IPS DF 6.9 (cell line): ENCODE measurements around the gene ZNF469.

Source experiments
- DNase-seq: peaks from one replicate; pipeline ENCODE4 v3.0.0-alpha.2; 2013; ENCODE audit warnings: low read depth, low spot score
- H3K27ac ChIP-seq: one replicate; pipeline ENCODE4 v1.5.1; 2013; ENCODE audit warnings: low read length, control low read depth
- H3K27me3 ChIP-seq: 2 replicates; pipeline ENCODE4 v1.6.1; 2013; ENCODE audit warnings: mild to moderate bottlenecking, low read length; ENCODE audit not compliant: control insufficient read depth, insufficient read depth
- H3K36me3 ChIP-seq: 2 replicates; pipeline ENCODE4 v1.6.1; 2013; ENCODE audit warnings: low read length; ENCODE audit not compliant: control insufficient read depth, insufficient read depth
- H3K4me1 ChIP-seq: 2 replicates; pipeline ENCODE4 v1.6.1; 2013; ENCODE audit warnings: low read length; ENCODE audit not compliant: control insufficient read depth, insufficient read depth
- H3K4me3 ChIP-seq: 2 replicates; pipeline ENCODE4 v1.5.1; 2013; ENCODE audit warnings: mild to moderate bottlenecking, low read length
- H3K9me3 ChIP-seq: 2 replicates; pipeline ENCODE4 v1.6.1; 2013; ENCODE audit warnings: low read length, inconsistent platforms; ENCODE audit not compliant: control insufficient read depth, insufficient read depth
- WGBS: extraction: QIAGEN DNeasy Blood & Tissue Kit; methylation state at CpG from one replicate; pipeline ENCODE4 v1.1.7; 2013; ENCODE audit warnings: mixed read lengths, missing lambda C conversion rate; ENCODE audit not compliant: insufficient read length, insufficient coverage; 5-methylcytosine and 5-hydroxymethylcytosine counted together

The ZNF469 gene

DNA sequence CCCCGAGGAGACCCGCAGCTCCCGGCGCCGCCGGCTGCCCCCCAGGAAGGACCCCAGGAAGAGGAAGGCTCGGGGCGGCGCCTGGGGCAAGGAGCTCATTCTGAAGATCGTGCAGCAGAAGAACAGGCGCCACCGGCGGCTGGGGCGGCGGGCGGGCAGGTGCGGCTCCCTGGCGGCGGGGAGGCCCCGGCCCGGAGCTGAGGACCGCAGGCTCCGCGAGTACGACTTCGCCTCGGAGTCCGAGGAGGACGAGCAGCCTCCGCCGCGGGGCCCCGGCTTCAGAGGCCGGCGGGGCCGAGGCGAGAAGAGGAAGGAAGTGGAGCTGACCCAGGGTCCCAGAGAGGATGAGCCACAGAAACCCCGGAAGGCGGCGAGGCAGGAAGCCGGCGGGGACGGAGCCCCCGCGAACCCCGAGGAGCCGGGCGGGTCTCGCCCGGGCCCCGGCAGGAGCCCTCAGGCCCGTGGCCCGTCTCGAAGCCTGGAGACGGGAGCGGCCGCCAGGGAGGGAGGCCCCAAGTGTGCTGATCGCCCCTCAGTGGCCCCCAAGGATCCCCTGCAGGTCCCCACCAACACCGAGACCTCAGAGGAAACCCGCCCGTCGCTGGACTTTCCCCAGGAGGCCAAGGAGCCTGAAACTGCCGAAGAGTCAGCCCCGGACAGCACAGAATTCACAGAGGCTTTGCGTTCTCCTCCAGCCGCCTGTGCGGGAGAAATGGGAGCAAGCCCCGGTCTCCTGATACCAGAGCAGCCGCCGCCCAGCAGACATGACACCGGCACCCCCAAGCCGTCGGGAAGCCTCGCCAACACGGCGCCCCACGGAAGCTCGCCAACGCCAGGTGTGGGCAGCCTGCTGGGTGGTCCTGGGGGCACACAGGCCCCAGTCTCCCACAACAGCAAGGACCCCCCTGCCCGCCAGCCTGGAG is 48.0 kb downstream of the ZNF469 start:
- no peak overlapping the region for H3K27ac ChIP-seq
- peaks cover 10% of the 10 kb centered on the region; the same call in 1 of the 2 replicates for H3K27me3 ChIP-seq
- 0 out of 2 replicates have a peak, but pooled peaks cover 2% of the 10 kb centered on the region for H3K4me1 ChIP-seq
- DNase-seq, result no peak
- no peaks in the 10 kb centered on the region for H3K9me3 ChIP-seq
- no peaks in the 10 kb centered on the region for H3K36me3 ChIP-seq
- peak overlapping the region; percentile 17; the same call in 1 of the 2 replicates for H3K4me3 ChIP-seq
- no CpG with 5 or more reads among the region's 80 CpGs for WGBS

DNA sequence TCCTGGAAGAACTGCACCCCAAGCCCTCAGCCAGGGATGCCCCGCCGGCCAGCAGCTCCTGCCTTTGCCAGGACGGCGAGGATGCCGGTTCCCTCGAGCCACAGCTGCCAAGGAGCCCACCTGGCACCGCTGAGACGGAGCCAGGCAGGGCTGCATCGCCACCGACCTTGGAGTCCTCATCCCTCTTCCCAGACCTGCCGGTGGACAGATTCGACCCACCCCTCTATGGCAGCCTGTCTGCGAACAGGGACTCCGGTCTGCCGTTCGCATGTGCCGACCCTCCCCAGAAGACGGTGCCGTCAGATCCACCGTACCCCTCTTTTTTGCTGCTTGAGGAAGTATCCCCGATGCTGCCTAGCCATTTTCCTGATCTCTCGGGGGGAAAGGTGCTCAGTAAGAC is 48.9 kb downstream of the ZNF469 start:
- no peaks in the 10 kb centered on the region for H3K9me3 ChIP-seq
- no CpG with 5 or more reads among the region's 22 CpGs for WGBS
- no peaks in the 10 kb centered on the region for H3K36me3 ChIP-seq
- 0 out of 2 replicates have a peak, but pooled peaks cover 2% of the 10 kb centered on the region for H3K4me1 ChIP-seq
- H3K27ac ChIP-seq, result no peak overlapping the region
- H3K27me3 ChIP-seq, result peaks cover 10% of the 10 kb centered on the region; the same call in 1 of the 2 replicates
- H3K4me3 ChIP-seq, result no peak overlapping the region
- DNase-seq, result no peak

DNA sequence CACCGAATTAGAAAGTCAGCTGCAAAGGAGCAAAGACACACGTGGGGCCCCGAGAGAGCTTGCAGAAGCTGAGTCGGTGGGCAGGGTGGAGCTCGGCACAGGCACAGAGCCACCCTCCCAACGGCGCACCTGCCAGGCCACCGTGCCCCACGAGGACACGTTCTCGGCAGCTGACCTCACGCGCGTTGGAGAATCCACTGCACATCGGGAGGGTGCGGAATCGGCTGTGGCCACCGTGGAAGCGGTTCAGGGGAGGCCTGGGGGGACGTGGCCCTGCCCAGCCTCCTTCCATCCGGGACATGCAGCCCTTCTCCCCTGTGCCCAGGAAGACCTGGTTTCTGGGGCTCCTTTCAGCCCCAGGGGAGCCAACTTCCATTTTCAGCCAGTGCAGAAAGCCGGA is 49.4 kb downstream of the ZNF469 start:
- no peak for DNase-seq
- Histone ChIP-seq H3K4me1 (0 out of 2 replicates have a peak, but pooled peaks cover 2% of the 10 kb centered on the region), H3K27me3 (peaks cover 10% of the 10 kb centered on the region; the same call in 1 of the 2 replicates), H3K27ac (no peak overlapping the region), H3K36me3 (no peaks in the 10 kb centered on the region), H3K9me3 (no peaks in the 10 kb centered on the region), H3K4me3 (no peak overlapping the region)
- WGBS, result no CpG with 5 or more reads among the region's 22 CpGs
